SK-N-SH (cell line): ENCODE measurements around the gene USP2. TPM values are rescaled to one million over a fixed set of nuclear protein-coding genes. Genes with fewer than 3 reads are reported as not detected.

Experiments used
- CTCF ChIA-PET: fragments of 300-600, 350-600 bp; formaldehyde crosslinking; extraction: SDS; loops from one replicate; lab custom pipeline; 2021; lab: Yijun Ruan, JAX
- POLR2A ChIA-PET: fragments of 350-600 bp; sonication (Branson Sonifier 250); formaldehyde crosslinking; extraction: SDS; loops from one replicate; lab custom pipeline; 2020; ENCODE audit warnings: antibody characterized with exemption, inconsistent platforms; lab: Yijun Ruan, JAX
- DNase-seq: peaks from one replicate; pipeline ENCODE4 v3.0.0; 2012
- H2AFZ ChIP-seq: fragments of 200-600 bp; sonication (generic); 2 replicates; pipeline ENCODE4 v1.8.1; 2016; ENCODE audit warnings: antibody characterized with exemption, mild to moderate bottlenecking, low read depth
- H3F3A ChIP-seq: fragments of 200-600 bp; sonication (generic); replicated peaks from 2 replicates; pipeline ENCODE3; 2016; ENCODE audit warnings: antibody characterized with exemption, mild to moderate bottlenecking; ENCODE audit not compliant: insufficient read depth
- H3K27ac ChIP-seq, 2 experiments: fragments of 200-500 bp in 1 of 2; fragments of 200-600 bp in 1 of 2; sonication (Bioruptor generic) in 1 of 2; sonication (generic), shearing (Covaris generic) in 1 of 2; 2 replicates each; pipeline versions ENCODE4 v1.5.1 to v1.6.1; 2014 to 2016; ENCODE audit warnings: low read depth in 2 of 2, inconsistent platforms in 1 of 2, low read length in 1 of 2, mild to moderate bottlenecking in 1 of 2, mixed read lengths in 1 of 2
- H3K27me3 ChIP-seq: fragments of 200-600 bp; sonication (generic), shearing (Covaris generic); 2 replicates; pipeline ENCODE4 v1.6.1; 2016; ENCODE audit warnings: mixed run types; ENCODE audit not compliant: insufficient read depth
- H3K36me3 ChIP-seq, 2 experiments: fragments of 200-500 bp in 1 of 2; fragments of 200-600 bp in 1 of 2; sonication (Bioruptor generic) in 1 of 2; sonication (generic) in 1 of 2; replicated peaks in 1 of 2; 2 replicates each; pipeline versions ENCODE3 to v1.5.1; 2014 to 2016; ENCODE audit warnings: low read length in 1 of 2, mild to moderate bottlenecking in 1 of 2; ENCODE audit not compliant: insufficient read depth in 2 of 2, control insufficient read depth in 1 of 2
- H3K4me1 ChIP-seq, 2 experiments: fragments of 200-500 bp in 1 of 2; fragments of 200-600 bp in 1 of 2; sonication (Bioruptor generic) in 1 of 2; sonication (generic), shearing (Covaris generic) in 1 of 2; 2 replicates each; pipeline versions ENCODE4 v1.5.1 to v1.6.1; 2014 to 2016; ENCODE audit warnings: low read depth in 1 of 2, low read length in 1 of 2, mixed run types in 1 of 2; ENCODE audit not compliant: insufficient read depth in 2 of 2, control insufficient read depth in 1 of 2
- H3K4me2 ChIP-seq: fragments of 200-600 bp; sonication (generic), shearing (Covaris generic); 2 replicates; pipeline ENCODE4 v1.6.1; 2017; ENCODE audit warnings: mixed run types
- H3K4me3 ChIP-seq, 2 experiments: fragments of 200-500 bp in 1 of 2; fragments of 200-600 bp in 1 of 2; sonication (Bioruptor generic) in 1 of 2; sonication (generic), shearing (Covaris generic) in 1 of 2; 2 replicates each; pipeline versions ENCODE4 v1.5.1 to v1.8.1; 2014 to 2016; ENCODE audit warnings: low read depth in 2 of 2, inconsistent platforms in 1 of 2, low read length in 1 of 2, mild to moderate bottlenecking in 1 of 2, mixed read lengths in 1 of 2, moderate library complexity in 1 of 2
- H3K79me2 ChIP-seq: fragments of 200-600 bp; sonication (generic); 2 replicates; pipeline ENCODE4 v1.8.1; 2017; ENCODE audit warnings: mild to moderate bottlenecking; ENCODE audit not compliant: insufficient read depth
- H3K9ac ChIP-seq: fragments of 200-600 bp; sonication (generic); 2 replicates; pipeline ENCODE4 v1.6.1; 2017; ENCODE audit warnings: mixed run types
- H3K9me2 ChIP-seq: fragments of 200-600 bp; sonication (generic); 2 replicates; pipeline ENCODE4 v1.6.1; 2017; ENCODE audit warnings: mixed run types
- H3K9me3 ChIP-seq: fragments of 200-600 bp; sonication (generic); 2 replicates; pipeline ENCODE4 v1.6.1; 2017; ENCODE audit warnings: mixed run types, mild to moderate bottlenecking, moderate library complexity
- H4K20me1 ChIP-seq: fragments of 200-600 bp; sonication (generic); 2 replicates; pipeline ENCODE4 v1.6.1; 2017; ENCODE audit warnings: mild to moderate bottlenecking, mixed run types; ENCODE audit not compliant: insufficient read depth
- CHD2 ChIP-seq: fragments of 150-350 bp; IDR thresholded peaks from 2 replicates; pipeline ENCODE4 v1.6.1; 2018; ENCODE audit warnings: low read length; ENCODE audit not compliant: partially characterized antibody
- EP300 ChIP-seq, 2 experiments: IDR thresholded peaks; 2 replicates each; pipeline versions ENCODE4 v1.4.0 to v1.6.1; 2012; ENCODE audit warnings: borderline replicate concordance in 1 of 2, low read depth in 1 of 2, low read length in 1 of 2
- FOXM1 ChIP-seq: IDR thresholded peaks from 2 replicates; pipeline ENCODE4 v1.4.0; 2012; ENCODE audit warnings: low read depth, mild to moderate bottlenecking
- GABPA ChIP-seq: IDR thresholded peaks from 2 replicates; pipeline ENCODE4 v1.4.0; 2012; ENCODE audit warnings: low read depth, mild to moderate bottlenecking
- GATA2 ChIP-seq: sonication (generic); formaldehyde crosslinking; IDR thresholded peaks from 2 replicates; pipeline ENCODE4 v1.5.0; 2020; ENCODE audit warnings: mild to moderate bottlenecking, missing genetic modification reagents
- JUND ChIP-seq: IDR thresholded peaks from 2 replicates; pipeline ENCODE4 v1.4.0; 2012
- NFIC ChIP-seq: IDR thresholded peaks from 2 replicates; pipeline ENCODE4 v1.4.0; 2012; ENCODE audit warnings: borderline replicate concordance
- NRF1 ChIP-seq: IDR thresholded peaks from 2 replicates; pipeline ENCODE4 v1.6.1; 2012; ENCODE audit warnings: low read depth, mild to moderate bottlenecking, low read length
- POLR2AphosphoS5 ChIP-seq: IDR thresholded peaks from 2 replicates; pipeline ENCODE4 v1.6.1; 2012; ENCODE audit warnings: low read depth, low read length
- RXRA ChIP-seq: IDR thresholded peaks from 2 replicates; pipeline ENCODE4 v1.4.0; 2012; ENCODE audit warnings: low read depth, mild to moderate bottlenecking, borderline replicate concordance
- SMC3 ChIP-seq: IDR thresholded peaks from 2 replicates; pipeline ENCODE4 v1.6.1; 2012; ENCODE audit warnings: low read depth, low read length, improper control_type of control experiment
- TCF12 ChIP-seq: IDR thresholded peaks from 2 replicates; pipeline ENCODE4 v1.4.0; 2012
- WGBS: methylation state at CpG from one replicate; pipeline ENCODE4 v1.1.6; 2017; ENCODE audit warnings: low lambda C conversion rate; 5-methylcytosine and 5-hydroxymethylcytosine counted together
- polyA plus RNA-seq, 3 experiments: library from polyadenylated mRNA; depleted of rRNA; stranded (reverse); fragments of >200 nt; gene quantifications; 2 replicates each; pipeline ENCODE4 v1.2.3, GENCODE V29; 2012
- TF ChIP-seq, protein P1 (sequence below): IDR thresholded peaks from 2 replicates; pipeline ENCODE4 v1.4.0; 2012; ENCODE audit warnings: low read depth, borderline replicate concordance
- TF ChIP-seq, protein P2 (sequence below): fragments of 150-350 bp; IDR thresholded peaks from 2 replicates; pipeline ENCODE4 v1.6.1; 2016; ENCODE audit warnings: mild to moderate bottlenecking, low read depth, low read length
- TF ChIP-seq, protein P3 (sequence below): IDR thresholded peaks from 2 replicates; pipeline ENCODE4 v1.4.0; 2012; ENCODE audit warnings: low read depth, borderline replicate concordance
- TF ChIP-seq, protein P4 (sequence below): fragments of 150-350 bp; IDR thresholded peaks from 2 replicates; pipeline ENCODE4 v1.6.1; 2017; ENCODE audit warnings: antibody characterized with exemption, low read length, low read depth, borderline replicate concordance
- TF ChIP-seq, protein P5 (sequence below): fragments of 200-600 bp; sonication (generic); IDR thresholded peaks from 2 replicates; pipeline ENCODE4 v1.6.1; 2017; ENCODE audit warnings: antibody characterized with exemption, mild to moderate bottlenecking, moderate library complexity
- TF ChIP-seq, protein P6 (sequence below): IDR thresholded peaks from 2 replicates; pipeline ENCODE4; 2012
- TF ChIP-seq, protein P7 (sequence below): IDR thresholded peaks from 2 replicates; pipeline ENCODE4 v1.4.0; 2012; ENCODE audit warnings: low read depth

The USP2 gene
- polyA plus RNA-seq, 1 of the 3 experiments (the other 2 are of a cell fraction) = 0.97 TPM

DNA sequence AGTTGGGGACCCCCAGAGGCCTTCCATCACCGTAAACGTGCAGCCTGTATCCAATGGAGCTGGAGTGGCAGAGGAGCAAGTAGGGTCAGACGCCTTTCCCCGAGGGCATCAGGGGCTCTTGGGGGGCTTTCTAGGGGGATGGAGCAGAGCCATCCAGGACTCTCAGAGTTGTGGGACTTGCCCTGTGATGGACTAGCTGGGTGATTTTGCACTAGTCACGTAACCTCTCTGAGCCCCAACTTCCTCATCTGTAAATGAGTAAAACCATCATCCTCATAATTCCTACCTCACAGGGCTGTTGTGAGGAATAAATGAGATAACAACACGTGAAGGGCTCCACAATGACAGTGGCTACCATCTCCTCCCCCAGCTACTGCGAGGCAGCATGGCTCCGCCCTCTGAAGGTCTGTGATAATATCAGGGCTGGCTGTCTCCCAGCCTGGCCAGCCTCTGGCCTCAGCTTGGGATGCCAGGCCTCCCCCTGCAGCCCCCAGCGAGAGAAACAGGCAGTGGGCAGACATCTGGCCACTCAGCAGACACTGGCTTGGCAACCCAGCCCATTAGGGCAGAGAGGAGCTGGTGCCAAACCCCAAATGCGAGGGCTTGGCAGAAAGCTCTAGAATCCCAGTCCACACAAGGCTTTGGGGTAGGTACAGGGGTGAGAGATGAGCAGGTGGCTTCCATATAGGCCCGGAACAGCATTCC lies 6.7 kb downstream of the USP2 start (continued):
- TF ChIP-seq, protein P1, sequence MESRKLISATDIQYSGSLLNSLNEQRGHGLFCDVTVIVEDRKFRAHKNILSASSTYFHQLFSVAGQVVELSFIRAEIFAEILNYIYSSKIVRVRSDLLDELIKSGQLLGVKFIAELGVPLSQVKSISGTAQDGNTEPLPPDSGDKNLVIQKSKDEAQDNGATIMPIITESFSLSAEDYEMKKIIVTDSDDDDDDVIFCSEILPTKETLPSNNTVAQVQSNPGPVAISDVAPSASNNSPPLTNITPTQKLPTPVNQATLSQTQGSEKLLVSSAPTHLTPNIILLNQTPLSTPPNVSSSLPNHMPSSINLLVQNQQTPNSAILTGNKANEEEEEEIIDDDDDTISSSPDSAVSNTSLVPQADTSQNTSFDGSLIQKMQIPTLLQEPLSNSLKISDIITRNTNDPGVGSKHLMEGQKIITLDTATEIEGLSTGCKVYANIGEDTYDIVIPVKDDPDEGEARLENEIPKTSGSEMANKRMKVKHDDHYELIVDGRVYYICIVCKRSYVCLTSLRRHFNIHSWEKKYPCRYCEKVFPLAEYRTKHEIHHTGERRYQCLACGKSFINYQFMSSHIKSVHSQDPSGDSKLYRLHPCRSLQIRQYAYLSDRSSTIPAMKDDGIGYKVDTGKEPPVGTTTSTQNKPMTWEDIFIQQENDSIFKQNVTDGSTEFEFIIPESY = no peak
- TF ChIP-seq, protein P2, sequence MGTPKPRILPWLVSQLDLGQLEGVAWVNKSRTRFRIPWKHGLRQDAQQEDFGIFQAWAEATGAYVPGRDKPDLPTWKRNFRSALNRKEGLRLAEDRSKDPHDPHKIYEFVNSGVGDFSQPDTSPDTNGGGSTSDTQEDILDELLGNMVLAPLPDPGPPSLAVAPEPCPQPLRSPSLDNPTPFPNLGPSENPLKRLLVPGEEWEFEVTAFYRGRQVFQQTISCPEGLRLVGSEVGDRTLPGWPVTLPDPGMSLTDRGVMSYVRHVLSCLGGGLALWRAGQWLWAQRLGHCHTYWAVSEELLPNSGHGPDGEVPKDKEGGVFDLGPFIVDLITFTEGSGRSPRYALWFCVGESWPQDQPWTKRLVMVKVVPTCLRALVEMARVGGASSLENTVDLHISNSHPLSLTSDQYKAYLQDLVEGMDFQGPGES = no peak
- TF ChIP-seq EP300 (IDR thresholded peaks at IDR 0.05; ENCODE audit: borderline replicate concordance in 1 of 2, low read depth in 1 of 2, low read length in 1 of 2) = peak in 1 of 2 experiments; percentile 87; a peak in 2 of 4 replicates

DNA sequence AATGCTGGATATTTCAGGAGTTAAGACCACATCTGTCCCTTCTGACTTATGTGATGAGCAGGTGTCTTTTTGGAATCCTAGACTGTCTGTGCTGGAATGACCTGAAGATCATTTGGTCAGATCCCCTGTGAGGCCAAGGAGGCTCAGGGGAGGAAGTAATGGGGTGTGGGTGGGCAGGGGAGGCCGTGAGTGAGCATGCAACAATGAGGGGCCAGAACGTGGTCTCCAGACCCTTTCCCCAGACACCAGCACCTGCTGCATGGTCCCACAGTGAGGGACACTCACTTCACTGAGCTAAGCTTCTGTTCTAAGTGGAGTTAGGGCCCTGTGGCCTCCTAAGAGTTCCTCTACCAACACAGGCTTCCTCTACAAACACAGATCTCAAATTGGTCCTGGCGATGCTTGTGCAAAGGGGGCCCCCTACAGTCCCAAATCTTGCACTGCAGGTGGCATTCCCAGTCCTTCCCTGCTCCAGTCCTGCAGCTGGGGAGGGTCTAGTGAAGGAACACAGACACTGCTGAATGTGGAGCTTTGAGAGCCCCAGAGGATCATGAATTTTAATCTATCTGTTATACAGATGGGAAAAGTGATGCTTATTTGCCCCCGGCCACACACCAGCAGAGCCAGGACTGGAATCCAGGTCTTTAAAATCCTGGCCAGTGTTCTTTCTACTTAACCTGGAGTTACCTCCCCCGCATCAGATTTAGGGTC lies 7.4 kb downstream of the USP2 start:
- peak overlapping the region in 1 of 2 experiments; percentile 27; a peak in 2 of 4 replicates for H3K4me3 ChIP-seq
- no peaks in the 10 kb centered on the region for H3K27me3 ChIP-seq
- 58% methylated on average over 5 of the region's 5 CpGs for WGBS
- no peaks in the 10 kb centered on the region for H3F3A ChIP-seq
- H3K27ac ChIP-seq = peak overlapping the region in 1 of 2 experiments; percentile 98; a peak in 2 of 4 replicates
- H4K20me1 ChIP-seq = no peaks in the 10 kb centered on the region
- ChIA-PET CTCF (interaction anchor here (0.6 to 22.5 kb wide), 41 partner anchors 8 to 369 kb away, joined by 3 to 390 read pairs (median 4); partner anchors contain the start of genes C1QTNF5, CBL, DPAGT1 and MFRP), POLR2A (interaction anchor here (1.2 to 1.8 kb wide), 6 partner anchors 18 to 279 kb away, joined by 3 to 9 read pairs (median 7); partner anchors contain the start of gene C1QTNF5)
- no peaks in the 10 kb centered on the region for H3K79me2 ChIP-seq
- H3K9me3 ChIP-seq = no peaks in the 10 kb centered on the region
- no peak overlapping the region for H3K9ac ChIP-seq
- DNase-seq = peak; percentile 84
- H3K9me2 ChIP-seq = no peaks in the 10 kb centered on the region
- H3K4me2 ChIP-seq = 0 out of 2 replicates have a peak overlapping the region, but pooled peaks have one; percentile 1
- H2AFZ ChIP-seq = no peak overlapping the region
- no peaks in the 10 kb centered on the region for H3K36me3 ChIP-seq
- H3K4me1 ChIP-seq = peaks cover 9 to 94% of the 10 kb centered on the region in 2 experiments
- TF ChIP-seq, protein P3, sequence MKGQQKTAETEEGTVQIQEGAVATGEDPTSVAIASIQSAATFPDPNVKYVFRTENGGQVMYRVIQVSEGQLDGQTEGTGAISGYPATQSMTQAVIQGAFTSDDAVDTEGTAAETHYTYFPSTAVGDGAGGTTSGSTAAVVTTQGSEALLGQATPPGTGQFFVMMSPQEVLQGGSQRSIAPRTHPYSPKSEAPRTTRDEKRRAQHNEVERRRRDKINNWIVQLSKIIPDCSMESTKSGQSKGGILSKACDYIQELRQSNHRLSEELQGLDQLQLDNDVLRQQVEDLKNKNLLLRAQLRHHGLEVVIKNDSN = no peak
- TF ChIP-seq, protein P4, sequence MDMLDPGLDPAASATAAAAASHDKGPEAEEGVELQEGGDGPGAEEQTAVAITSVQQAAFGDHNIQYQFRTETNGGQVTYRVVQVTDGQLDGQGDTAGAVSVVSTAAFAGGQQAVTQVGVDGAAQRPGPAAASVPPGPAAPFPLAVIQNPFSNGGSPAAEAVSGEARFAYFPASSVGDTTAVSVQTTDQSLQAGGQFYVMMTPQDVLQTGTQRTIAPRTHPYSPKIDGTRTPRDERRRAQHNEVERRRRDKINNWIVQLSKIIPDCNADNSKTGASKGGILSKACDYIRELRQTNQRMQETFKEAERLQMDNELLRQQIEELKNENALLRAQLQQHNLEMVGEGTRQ = no peak
- TF ChIP-seq GATA2 (CRISPR knock-in tag) (peak; percentile 32; the same call in 1 of the 2 replicates), SMC3 (peak; percentile 85), JUND (no peak), TCF12 (no peak), NRF1 (0 out of 2 replicates have a peak, but pooled peaks have one; percentile 2), RXRA (no peak), POLR2AphosphoS5 (no peak), GABPA (no peak), FOXM1 (no peak), NFIC (no peak), CHD2 (peak; percentile 51)
- TF ChIP-seq, protein P2 = no peak
- TF ChIP-seq, protein P5, sequence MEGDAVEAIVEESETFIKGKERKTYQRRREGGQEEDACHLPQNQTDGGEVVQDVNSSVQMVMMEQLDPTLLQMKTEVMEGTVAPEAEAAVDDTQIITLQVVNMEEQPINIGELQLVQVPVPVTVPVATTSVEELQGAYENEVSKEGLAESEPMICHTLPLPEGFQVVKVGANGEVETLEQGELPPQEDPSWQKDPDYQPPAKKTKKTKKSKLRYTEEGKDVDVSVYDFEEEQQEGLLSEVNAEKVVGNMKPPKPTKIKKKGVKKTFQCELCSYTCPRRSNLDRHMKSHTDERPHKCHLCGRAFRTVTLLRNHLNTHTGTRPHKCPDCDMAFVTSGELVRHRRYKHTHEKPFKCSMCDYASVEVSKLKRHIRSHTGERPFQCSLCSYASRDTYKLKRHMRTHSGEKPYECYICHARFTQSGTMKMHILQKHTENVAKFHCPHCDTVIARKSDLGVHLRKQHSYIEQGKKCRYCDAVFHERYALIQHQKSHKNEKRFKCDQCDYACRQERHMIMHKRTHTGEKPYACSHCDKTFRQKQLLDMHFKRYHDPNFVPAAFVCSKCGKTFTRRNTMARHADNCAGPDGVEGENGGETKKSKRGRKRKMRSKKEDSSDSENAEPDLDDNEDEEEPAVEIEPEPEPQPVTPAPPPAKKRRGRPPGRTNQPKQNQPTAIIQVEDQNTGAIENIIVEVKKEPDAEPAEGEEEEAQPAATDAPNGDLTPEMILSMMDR = peak; percentile 88
- TF ChIP-seq, protein P6, sequence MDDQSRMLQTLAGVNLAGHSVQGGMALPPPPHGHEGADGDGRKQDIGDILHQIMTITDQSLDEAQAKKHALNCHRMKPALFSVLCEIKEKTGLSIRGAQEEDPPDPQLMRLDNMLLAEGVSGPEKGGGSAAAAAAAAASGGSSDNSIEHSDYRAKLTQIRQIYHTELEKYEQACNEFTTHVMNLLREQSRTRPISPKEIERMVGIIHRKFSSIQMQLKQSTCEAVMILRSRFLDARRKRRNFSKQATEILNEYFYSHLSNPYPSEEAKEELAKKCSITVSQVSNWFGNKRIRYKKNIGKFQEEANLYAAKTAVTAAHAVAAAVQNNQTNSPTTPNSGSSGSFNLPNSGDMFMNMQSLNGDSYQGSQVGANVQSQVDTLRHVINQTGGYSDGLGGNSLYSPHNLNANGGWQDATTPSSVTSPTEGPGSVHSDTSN = no peak
- TF ChIP-seq, protein P7, sequence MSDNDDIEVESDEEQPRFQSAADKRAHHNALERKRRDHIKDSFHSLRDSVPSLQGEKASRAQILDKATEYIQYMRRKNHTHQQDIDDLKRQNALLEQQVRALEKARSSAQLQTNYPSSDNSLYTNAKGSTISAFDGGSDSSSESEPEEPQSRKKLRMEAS = no peak
